GM21515 (cell line): Measurements from ENCODE around the gene SYNGAP1.
"Not testable (repeated sequence)": the region's sequence is repeated elsewhere in the genome, so short reads cannot be mapped to it uniquely, and the experiment has no call there.

Experiments used
- ATAC-seq: cut with Tn5 transposase; IDR thresholded peaks from one replicate; pipeline ENCODE4 v1.9.1; 2021; ENCODE audit not compliant: unreplicated experiment

SYNGAP1 gene

GRCh38 chr6:33399881-33400280, 20.0 kb upstream of the SYNGAP1 start:
- not testable (repeated sequence) for ATAC-seq

GRCh38 chr6:33404884-33405283, 15.0 kb upstream of the SYNGAP1 start:
- ATAC-seq = no peak

- ATAC-seq = no peak
Measured at GRCh38 chr6:33405386-33405940, 14.4 kb upstream of the SYNGAP1 start.

- ATAC-seq = no peak
Measured at GRCh38 chr6:33406126-33406525, 13.7 kb upstream of the SYNGAP1 start.

- ATAC-seq = no peak
Measured at GRCh38 chr6:33407132-33407718, 12.6 kb upstream of the SYNGAP1 start.

- peak; percentile 73 for ATAC-seq
Measured at GRCh38 chr6:33410050-33410710, 9.7 kb upstream of the SYNGAP1 start.

GRCh38 chr6:33410711-33411631, 8.9 kb upstream of the SYNGAP1 start, which contains the start of gene PHF1:
TSS of gene PHF1 (plus strand) at chr6:33411014. CDS start at chr6:33412264, 1,250 bp downstream.
- ATAC-seq = peak; percentile 28

- ATAC-seq = no peak
Measured at GRCh38 chr6:33411632-33412005, 8.2 kb upstream of the SYNGAP1 start.

GRCh38 chr6:33412140-33413009, 7.5 kb upstream of the SYNGAP1 start:
- ATAC-seq = no peak

- ATAC-seq = no peak
Measured at GRCh38 chr6:33413241-33414120, 6.4 kb upstream of the SYNGAP1 start.

- no peak for ATAC-seq
Measured at GRCh38 chr6:33414592-33415271, 5.1 kb upstream of the SYNGAP1 start.

- ATAC-seq = no peak
Measured at GRCh38 chr6:33415831-33416230, 4.0 kb upstream of the SYNGAP1 start.

GRCh38 chr6:33416386-33417127, 3.3 kb upstream of the SYNGAP1 start:
- ATAC-seq = no peak

GRCh38 chr6:33417128-33417902, 2.5 kb upstream of the SYNGAP1 start:
- no peak for ATAC-seq

- peak; percentile 81 for ATAC-seq
Measured at GRCh38 chr6:33417903-33418689, 1.8 kb upstream of the SYNGAP1 start, which contains the start of gene CUTA. TSS of gene CUTA (minus strand) at chr6:33418107. CDS start at chr6:33418000, 107 bp downstream.

- no peak for ATAC-seq
Measured at GRCh38 chr6:33418690-33419291, 1.1 kb upstream of the SYNGAP1 start.
